Hindlimb muscle (tissue), 1 donor: Measurements from ENCODE around the gene NR1I3. TPM values are rescaled to one million over a fixed set of nuclear protein-coding genes. Genes with fewer than 3 reads are reported as not detected.

ENCODE experiments used
- DNase-seq: peaks from one replicate; pipeline ENCODE4 v3.0.0-alpha.2; 2013
- polyA plus RNA-seq: library from polyadenylated mRNA; unstranded; fragments of 120-200 nt; gene quantifications from one replicate; pipeline ENCODE4 v1.2.1, GENCODE V29; 2013; ENCODE audit not compliant: insufficient read length

The NR1I3 gene
- polyA plus RNA-seq, 1 donor: 1.1 TPM

DNA sequence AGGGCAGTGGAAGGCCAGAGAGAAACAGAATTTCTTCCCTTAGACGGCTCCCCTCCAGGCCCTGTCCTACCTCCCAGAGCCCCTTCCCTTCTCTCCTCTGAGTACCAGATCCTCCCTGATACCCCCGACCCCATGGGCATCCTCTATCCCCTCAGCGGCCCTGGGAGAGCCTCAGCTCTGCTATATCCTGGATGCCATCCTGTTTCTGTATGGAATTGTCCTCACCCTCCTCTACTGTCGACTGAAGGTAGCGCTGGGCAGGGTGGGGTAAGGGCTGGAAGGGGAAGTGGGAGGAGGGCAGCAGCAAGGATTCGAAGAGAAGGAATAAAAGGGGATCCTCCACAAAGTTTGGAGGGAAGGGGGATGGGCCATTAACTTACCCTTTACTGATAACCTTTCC lies 20.2 kb downstream of the NR1I3 start:
- DNase-seq: no peak

DNA sequence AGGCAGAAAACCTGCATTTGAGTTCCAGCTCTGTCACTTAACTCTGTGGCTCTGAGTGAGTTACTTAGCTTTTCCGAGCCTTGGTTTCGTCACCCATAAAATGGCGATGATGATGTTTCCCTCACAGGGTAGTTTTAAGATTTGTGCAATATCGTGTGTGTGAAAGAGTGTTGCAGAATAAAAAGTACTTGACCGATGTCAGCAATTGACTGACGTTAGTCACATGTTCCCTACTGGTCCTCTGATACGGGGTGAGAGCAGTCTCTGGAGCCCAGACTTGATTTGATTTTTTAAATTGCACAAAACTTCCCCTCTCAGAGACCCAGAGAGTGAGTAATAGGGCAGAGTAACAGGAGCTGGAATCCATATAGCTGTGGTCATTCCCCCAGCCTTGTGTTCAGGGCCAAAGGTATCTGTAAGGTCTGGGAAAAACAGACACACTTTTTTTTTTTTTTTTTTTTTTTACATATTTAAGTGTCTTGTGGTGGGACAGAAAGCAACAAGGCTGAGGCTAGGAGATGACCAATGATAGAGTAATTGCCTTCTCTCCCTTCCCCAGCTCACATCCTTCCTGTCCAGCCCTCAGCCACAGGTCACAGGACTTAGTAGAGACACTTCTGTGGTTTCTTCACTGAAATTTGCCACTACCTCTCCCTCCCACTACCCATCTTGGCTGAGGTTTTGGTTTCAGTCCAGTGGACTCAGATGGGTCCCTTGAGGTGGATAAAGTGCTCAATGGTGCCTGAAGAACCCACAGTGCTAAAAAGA lies 20.9 kb downstream of the NR1I3 start:
- DNase-seq: no peak

DNA sequence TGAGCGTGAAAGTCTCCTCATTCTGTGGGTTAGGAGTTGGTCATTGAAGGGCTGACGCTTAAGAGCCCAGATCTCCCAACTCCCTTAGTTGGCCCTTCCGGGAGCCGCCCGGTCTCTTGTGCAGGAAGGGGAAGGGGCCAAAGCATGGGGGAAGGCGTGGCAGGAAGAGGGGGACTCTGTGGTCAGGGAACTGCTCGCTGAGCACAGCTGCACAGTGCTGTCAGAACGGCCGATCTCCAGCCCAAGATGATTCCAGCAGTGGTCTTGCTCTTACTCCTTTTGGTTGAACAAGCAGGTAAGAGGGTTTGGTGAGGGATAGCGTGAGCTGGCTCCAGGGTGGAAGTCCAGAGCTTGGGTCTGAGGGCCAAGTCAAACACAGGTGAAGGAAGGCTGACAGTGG lies 22.9 kb downstream of the NR1I3 start, which contains the start of gene FCER1G:
Gene FCER1G, plus strand, starts transcription at position 220 of the 400 bp plus-strand sequence. Its CDS starts 27 bp downstream, at position 247.
- no peak for DNase-seq

DNA sequence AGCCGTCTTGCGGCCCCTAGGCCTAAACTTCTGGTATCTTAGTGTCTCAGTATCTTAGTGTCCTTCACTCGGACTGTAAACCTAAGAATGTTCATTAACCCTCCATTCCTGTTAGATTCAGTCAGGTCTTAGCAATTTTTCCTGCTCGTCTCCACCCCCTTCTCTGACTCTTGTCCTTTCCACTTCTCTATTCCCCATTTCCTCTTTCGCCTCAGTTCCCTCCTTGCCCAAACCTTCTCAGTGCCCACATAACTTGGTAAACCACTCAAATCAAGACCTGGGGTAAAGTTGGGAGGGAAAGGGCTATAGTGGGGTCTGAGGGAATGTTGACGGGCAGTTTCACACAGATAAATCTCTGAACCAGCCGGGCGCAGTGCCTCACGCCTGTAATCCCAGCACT lies 23.6 kb downstream of the NR1I3 start:
- no peak for DNase-seq

DNA sequence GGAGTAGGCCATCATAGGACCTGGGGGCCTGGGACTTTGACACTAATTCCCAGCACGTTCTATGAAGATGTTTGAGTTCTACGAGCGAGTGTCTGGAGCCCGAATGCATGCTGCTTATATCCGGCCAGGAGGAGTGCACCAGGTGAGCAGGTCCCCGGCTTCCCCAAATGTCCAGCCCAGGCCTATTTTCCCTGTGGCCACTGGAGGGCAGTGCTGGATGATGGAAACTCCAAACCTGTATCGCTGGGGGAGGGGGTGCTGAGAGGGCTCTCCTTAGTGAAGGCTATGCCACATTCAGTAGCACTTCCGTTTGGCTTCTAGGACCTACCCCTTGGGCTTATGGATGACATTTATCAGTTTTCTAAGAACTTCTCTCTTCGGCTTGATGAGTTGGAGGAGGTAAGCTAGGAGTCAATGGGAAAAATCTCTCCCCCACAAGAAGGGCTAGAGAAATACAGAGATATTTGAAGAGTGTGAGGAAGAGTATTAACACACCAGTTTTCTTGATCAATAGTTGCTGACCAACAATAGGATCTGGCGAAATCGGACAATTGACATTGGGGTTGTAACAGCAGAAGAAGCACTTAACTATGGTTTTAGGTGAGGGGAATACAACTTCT lies 28.1 kb downstream of the NR1I3 start:
- DNase-seq: peak; percentile 68

DNA sequence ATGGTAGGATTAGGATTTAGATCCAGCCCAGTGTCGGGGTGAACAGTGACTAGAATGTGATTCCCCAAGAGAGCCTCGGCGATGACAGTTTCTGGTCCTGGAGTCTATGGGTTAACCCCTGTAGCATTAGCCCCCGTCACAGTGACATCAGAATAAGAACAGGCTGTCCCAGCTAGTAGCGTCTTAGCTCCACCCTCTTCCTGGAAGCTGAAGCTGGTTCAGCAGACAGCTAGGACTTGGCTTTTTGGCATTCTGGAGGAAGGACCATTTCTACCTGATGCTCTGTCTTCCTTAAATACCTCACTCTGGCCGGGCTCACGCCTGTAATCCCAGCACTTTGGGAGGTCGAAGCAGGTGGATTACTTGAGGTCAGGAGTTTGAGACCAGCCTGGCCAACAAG lies 30.8 kb downstream of the NR1I3 start:
- DNase-seq: no peak

DNA sequence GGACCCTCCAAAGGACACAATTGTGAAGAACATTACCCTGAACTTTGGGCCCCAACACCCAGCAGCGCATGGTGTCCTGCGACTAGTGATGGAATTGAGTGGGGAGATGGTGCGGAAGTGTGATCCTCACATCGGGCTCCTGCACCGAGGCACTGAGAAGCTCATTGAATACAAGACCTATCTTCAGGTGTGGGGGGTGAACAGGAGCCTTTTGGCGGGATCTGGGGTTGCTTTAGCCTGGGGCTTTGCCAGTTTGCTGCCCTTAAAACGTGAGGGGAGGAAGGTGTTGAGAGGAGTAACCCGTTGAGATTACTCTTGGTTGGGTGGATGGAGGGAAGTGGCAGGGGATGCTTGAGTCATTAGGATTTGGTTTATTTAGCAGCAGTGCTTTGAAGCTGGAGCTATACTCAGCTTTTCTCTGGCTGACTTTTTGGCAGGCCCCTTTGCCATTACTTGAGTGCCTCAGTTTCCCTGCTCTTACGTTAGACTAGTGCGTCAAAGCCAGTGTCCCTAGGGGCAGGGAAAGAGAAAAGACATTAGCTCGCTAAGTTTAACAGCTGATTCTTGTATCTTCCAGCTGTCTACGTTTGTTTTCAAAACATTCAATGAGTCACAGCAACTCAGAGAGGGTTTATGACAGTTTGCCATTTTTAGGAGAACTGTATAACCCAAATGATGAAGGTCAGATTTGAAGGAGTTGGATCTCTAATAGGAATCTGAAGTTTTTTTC lies 31.4 kb downstream of the NR1I3 start:
- DNase-seq: no peak

DNA sequence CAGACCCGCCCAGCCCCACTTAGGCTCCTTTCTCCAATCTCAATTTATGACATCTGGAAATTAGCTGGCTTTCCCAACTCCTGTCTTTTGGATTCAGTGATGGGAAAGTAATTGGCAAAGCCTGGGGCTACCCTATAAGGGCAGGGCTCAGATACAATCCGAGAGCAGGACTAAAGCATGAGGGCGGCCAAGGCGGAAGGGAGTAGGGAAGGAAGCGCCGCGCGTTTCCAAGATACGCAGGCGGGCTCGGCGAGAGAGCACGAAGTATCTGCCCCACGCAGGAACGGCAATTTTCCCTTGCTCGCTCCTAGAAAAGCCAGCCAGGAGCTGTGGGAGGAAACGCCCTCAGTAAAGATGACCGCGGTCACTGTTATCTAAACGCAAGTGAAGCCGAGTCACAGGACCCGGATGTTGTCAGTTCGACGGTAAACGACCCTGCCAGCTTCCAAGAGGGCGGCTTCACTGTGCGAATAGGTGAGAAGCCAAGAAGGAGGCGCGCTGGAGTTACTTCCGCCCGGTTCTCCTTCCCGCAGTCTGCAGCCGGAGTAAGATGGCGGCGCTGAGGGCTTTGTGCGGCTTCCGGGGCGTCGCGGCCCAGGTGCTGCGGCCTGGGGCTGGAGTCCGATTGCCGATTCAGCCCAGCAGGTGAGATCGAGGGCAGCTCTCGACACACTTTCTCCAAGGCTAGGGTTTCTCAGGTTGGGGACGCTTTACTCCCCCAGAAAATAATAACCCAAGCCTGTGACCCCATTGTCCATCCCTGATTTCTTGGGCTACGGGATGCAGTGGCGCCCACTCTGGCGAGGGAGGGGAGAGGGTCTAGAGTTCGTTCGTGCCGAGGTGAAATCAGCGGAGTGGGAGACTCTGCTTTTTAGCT lies 35.9 kb downstream of the NR1I3 start, which contains the start of gene NDUFS2:
Gene NDUFS2, plus strand, starts transcription at position 532 of the 877 bp plus-strand sequence. Its CDS starts 19 bp downstream, at position 551.
- DNase-seq: peak; percentile 98

DNA sequence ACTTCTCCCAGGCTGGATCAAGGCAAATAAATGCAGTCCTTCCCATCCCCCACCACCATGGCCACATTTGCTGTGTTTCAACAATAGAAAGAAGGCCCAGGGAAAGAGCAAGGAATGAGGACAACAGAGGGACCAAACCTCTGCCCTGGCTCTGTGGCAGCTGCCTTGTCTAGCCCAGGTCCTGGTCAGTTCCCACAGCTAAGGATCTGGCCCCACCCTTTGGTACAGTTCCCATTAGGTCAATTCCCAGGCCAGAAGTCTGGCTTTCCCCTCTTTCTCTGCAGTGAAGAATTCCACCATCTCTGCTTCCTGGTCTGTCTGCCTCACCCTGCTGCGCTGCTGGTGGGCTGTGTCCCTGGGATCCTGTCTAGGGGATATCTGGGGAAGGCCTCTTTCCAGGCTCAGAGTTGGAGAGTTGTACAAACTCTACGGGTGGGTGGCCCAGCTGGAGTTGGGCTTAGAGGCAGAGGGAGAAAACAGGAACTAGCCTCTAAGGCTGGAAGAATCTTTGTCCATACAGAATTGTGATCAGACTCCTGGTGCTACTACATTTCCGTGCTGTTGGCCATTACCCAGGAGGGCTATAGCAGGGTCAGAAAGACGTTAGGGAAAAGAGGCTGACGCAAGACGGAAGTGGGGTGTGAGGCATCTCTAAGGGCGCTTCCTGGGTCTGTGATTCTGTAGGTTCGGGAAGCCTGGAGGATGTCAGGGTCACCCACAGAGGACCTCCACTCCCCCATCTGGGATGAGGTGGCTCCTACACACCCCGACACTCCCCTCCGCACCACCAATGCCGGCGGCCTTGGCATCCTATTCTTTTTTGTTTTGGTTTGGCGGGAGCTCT lies 36.8 kb downstream of the NR1I3 start:
- DNase-seq: peak; percentile 78

DNA sequence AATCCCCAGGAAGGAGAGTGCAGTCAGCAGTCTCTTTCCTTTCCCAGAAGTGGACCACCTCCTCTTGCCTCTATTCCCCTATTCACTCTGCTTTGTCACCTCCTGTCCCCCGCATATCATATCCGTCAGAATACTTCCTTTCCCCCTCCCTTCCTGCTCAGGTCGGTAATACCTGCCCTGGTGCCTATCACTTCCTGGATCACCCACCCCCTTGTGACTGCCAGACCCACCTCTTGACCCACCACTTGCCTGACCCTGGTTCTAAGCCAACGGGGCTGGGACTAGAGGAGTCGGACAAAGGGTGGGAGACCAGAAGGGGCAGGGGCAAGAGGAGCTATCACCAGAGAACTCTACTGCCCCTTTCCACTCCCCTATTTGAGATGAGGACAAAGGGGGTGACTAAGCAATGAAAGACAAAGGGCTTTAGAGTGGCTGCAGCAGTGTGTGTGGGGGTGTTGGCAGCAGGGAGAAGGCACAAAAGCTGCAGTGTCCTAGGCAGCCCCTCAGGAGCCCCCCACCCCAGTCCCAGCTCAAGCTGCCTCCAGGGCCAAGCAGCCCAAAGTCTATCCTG lies 37.5 kb downstream of the NR1I3 start:
- no peak for DNase-seq

DNA sequence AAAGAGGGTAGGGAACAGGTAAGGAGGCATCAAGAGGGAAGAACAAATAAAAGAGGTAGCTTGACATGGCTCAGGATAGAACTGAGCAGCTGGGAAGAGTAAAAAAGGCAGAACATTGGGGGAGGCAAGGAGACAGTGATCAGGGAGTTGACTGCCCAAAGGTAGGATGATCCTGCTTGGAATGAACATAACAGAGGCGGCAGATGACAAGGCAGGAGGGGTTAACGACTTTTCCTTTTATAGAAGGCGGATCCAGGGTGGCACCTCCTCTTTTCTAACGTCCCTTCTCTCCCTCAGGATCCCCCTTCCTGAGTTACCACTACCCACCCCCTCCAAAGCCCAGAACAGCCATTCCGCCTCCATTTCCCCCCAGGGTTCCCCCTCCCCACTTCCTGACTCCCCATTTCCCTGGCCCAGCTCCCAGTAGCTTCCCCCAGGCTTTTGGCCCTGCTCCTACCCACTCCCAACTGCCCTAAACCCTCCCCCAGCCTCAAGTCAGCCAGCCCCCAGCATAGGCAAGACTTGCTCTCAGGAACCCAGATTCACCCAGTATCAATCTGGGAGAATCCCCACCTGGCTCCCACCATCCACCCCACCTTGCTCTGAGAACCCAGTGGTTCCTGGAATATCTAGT lies 38.4 kb downstream of the NR1I3 start:
- no peak for DNase-seq

DNA sequence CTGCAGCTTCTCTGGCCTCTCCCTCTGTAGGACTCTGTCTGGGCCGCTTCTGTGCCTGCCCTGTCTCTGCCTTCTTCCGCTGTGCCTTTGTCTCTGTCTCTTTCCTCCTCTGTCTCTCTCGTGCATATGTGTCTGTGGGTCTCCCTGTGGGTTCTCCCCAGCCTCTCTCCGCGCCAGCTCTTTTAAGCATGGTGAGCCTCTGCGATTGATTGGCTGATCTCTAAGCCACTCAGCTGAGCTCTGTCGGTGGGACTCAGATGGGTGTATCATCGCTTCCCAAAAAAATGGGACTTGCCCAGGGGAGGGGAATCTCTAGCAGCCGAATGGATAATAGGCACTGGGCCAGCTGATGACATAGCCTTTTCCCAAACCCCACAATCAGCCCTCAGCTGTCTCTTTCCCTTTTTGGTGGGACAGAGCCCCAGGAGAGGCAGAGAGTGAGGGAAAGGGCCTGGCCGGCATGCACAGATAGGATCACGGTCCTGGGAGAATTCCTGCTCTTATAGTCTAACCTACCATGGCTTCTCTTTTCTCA lies 39.0 kb downstream of the NR1I3 start, which contains the start of gene ADAMTS4:
Gene ADAMTS4, minus strand, starts transcription at position 158 of the 535 bp plus-strand sequence. CDS start 427 bp downstream, outside the sequence.
- DNase-seq: peak; percentile 88

DNA sequence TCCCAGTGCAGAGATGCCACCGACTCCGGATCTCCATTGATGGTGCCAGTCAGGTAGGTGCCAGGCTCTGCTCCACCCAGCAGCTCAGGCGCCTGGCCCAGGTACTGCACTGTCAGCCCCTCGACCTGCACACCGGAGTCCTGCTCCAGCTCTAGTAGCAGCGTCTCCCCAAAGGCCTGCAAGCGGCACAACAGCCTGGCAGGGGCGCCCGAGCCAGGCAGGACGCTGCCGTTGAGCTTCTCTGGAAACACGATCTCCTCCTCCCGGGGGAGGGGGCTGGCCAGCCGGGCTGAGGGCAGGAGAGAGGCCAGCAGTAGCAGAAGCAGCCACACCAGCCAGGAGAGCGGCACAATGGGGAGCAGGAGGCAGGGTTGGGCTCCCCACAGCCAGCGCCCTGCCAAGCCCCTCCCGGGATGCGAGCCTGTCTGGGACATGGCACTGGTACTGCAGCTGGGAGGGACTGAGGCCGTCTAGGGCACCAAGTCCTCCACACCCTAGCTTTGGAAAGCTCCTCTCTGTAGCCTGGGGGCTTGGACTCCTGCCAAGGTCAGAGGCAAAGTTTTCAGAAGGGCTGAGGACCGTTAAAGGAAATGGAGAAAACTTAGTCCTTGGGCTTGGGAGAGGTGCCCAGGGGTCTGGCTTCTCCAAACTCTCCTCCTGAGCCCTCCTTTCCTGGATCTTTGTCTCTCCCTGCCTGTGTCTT lies 39.7 kb downstream of the NR1I3 start:
- DNase-seq: peak; percentile 53

DNA sequence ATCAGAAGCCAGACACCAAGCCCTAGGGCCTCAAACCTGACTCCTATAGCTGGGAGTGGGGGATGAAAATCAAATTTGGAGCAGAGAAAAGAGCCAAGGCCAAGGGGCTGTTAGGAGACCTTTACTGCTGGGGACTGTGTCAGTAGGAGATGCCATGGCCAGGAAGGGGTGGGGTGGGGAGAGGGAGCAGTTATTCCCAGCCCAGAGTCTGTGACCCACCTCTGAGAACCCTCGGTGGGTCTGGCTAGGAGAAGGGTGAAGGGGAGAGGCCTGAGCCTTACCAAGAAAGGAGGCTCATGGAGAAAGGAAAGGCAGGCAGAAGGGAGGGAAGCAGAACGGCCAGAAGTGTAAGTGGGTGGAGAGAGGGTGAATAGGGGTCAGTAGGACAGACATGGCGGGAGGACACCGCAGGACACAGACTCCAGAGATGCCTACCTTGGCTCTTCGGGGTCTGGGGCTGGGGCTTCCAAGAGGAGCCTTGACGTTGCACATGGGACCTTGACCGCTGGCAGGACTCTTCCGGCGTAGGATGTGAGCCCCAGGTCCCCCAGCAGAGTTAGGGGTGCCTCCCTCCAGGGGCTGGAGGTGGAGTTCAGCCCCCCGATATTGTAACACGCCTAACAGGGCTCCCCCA lies 40.3 kb downstream of the NR1I3 start:
- DNase-seq: no peak

DNA sequence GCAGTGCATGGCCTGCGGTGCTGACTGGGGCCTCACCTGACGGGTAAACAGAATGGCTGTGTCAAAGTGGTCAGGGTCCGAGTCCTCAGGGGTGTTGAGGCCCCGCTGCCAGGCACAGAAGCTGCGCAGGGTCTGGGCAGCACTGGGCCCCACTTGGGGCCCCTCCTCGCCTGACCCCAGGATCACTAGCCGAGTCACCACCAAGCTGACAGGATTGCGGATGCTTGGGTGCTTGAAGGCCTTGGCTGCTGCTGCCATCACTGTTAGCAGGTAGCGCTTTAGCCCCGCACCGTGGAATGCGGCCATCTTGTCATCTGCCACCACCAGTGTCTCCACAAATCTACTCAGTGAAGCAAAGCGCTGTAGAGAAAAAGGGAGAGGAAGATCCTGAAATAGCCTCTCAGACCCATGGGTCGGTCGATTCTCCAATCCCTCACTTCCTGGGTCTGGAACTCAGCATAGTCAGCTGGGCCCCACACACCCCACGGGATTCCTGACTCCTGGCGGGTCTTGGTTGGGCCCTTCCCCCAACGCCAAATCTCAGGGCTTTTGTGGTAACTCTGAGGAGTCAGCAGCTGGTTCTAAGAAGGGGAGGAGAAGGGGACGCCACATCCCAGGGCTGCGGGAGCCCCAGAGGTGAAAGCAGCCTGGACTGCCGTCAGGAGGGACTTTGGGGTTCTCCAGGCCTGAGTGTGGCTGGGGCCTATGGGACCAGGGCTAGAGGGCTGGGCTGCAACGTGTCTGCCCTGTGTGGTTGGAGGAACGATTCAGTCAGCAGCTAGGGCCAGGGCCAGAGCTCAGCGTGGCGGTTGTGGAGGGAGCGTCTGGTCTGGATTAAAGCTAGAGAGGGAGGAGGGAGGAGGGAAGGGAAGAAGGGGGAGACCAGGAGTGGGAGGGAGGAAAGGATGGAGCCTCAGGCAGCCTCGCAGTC lies 41.2 kb downstream of the NR1I3 start:
- DNase-seq: peak; percentile 92

DNA sequence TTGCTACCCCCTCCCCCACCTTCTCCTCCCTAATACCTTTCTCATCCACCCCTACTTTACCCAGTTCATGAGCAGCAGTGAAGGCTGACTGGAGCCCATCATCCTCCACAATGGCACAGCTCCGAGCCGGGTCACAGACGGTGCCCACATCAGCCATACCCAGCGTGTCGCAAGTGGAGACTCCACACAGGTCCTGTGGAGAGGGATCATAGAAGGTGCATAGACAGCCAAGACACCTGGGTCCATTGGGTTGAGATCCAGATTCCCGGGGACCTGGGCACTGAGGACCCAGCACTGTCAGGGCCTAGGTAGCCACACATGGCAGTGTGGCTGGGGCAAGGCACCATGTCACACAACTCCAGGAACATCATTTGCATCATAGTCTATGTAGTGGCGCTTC lies 41.9 kb downstream of the NR1I3 start:
- DNase-seq: no peak

DNA sequence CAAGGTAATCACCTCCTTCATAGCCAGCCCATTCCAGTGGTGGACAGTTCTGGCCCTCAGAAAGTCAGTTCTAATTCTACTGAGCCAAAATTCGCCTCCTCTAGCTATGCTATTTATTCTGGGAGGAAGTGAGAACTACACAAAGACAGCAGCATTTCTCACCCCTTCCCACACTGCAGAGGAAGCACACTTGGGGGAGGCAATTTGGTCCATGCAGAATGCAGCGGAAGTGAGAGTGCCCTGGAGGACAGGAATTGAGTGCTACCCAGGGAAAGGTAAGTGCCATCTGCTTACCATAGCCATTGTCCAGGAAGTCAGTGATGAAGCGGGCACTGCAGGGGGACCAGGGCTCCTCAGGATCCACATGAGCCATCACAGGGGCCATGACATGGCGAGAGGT lies 42.8 kb downstream of the NR1I3 start:
- DNase-seq: no peak
